Endothelial cell of hepatic sinusoid (primary cell): ENCODE results near the gene RNMT.
"Not testable (repeated sequence)": the region's sequence is repeated elsewhere in the genome, so short reads cannot be mapped to it uniquely, and the experiment has no call there.

Experiments used
- in situ Hi-C: cut with HindIII; loops from 2 replicates; pipeline ENCODE4 v1.10.0; 2017; ENCODE audit warnings: low sequenced_read_pairs

Gene RNMT

DNA sequence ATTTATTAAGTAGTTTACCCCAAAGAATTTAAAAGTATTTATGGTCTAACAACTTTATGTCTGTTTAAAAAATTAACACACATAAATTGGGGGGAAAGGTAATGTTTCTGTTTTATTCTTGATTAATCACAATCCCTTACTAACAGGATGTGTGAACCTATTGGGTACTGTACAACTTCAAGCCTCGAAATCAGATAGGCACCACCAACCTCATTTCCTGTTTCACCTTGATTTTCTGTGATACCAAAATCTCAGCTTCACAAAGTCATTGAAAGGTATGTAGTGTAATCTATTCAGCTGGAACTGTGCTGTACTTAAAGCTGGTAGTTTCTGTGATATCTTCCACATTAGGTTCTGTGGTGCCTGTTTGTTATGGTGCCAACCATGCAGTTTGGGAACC lies 4.0 kb downstream of the RNMT start:
- in situ Hi-C loops: no loop called here

GRCh38 chr18:13735681-13736080 lies 9.2 kb downstream of the RNMT start:
- in situ Hi-C loops: no loop called here

GRCh38 chr18:13745696-13746095 lies 19.2 kb downstream of the RNMT start:
- in situ Hi-C loops: no loop called here

GRCh38 chr18:13746633-13747032 lies 20.2 kb downstream of the RNMT start:
- in situ Hi-C loops: no loop called here

DNA sequence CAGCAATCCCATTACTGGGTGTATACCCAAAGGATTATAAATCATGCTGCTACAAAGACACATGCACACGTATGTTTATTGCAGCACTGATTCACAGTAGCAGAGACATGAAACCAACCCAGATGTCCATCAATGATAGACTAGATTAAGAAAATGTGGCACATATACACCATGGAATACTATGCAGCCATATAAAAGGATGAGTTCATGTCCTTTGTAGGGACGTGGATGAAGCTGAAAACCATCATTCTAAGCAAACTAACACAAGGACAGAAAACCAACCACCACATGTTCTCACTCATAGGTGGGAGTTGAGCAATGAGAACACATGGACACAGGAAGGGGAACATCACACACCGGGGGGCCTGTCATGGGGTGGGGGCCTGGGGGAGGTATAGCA lies 25.1 kb downstream of the RNMT start:
- in situ Hi-C loops: not testable (repeated sequence)

DNA sequence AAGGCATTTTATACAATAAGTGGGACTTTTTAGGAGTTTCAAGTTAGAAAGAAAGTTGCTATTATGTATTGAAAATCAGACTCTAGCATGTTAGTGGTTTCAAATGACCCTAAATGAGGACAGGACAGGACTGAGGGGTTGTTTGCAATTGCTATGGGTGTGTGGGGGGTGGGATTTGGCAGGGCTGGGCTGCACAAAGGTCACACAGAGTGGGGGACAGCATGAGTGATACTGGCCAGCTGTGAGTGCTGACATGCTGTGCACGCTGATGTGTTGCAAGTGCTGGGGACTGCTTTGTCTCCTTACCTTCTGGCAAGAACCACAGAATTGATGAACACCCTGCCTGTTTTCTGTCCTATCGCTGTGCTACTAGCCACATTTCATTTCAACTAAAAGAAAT lies 29.8 kb downstream of the RNMT start:
- in situ Hi-C loops: no loop called here

DNA sequence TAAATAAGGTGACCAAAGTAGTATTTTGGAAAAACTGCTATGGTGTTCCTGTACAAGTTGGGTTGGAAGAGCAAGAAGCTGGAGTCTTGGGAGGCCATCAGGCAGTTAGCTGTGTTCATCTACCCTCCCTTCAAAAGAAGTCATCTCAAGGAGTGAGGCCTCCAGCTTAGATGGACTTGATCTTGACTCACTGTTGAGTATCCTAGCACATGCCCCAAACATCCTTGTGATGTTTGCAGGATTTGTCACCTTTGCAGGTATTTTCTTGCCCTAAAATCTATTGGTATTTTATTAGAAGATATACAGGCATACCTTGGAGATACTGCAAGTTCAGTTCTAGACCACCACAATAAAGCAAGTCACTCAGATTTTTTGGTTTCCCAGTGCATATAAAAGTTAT lies 30.2 kb downstream of the RNMT start:
- in situ Hi-C loops: no loop called here

- in situ Hi-C loops: no loop called here
Measured at GRCh38 chr18:13758622-13759021, 32.1 kb downstream of the RNMT start.

GRCh38 chr18:13760047-13760446 lies 33.6 kb downstream of the RNMT start:
- in situ Hi-C loops: no loop called here

DNA sequence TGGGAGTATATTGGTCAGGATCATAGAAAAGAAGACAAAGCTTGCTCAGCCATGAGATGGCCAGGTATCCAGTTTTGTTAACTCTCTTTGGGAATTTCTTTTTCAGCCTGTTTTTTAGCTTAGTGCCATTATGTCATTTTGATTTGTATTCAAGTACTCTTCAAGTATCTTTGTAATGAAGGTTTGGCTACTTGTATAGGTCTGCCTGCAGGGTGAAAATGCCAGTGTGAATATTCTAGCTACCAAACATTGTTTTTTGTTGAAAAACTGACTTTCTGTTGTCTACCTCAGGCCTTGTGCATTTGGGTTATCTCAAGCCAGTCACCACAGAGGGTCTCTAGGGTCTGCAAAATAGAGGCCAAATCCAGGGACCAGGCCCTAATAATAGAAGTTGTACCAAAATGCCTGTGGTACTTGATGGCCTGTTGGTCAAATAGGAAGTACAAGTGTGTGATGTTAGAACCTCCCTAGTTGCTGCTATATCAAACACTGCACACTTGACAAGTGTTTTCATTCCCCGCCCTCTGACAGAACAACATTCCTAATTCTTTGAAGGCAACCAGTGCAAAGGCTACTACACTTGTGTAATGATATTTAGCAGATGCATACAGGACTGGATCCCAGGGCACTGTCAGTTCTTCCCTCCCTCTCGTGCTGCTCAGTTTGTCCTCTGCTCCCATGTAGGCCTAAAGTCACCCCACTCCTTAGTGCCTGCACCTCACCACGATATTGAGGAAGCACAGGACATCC lies 36.4 kb downstream of the RNMT start:
- in situ Hi-C loops: no loop called here

DNA sequence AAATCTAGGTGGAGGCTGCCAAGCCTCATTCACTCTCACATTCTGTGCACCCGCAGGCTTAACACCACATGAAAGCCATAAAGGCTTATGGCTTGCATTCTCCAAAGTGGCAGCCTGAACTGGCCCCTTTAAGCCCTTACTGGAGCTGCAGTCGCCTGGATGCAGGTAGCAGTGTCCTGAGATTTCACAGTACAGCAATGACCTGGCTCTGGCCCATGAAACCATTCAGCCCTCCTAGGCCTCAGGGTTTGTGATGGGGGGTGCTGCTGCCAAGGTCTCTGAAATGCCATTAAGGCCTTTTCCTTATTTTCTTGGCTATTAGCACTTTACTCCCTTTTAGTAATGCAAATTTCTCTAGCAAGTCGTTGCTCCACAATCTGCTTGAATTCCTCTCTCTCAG lies 48.6 kb downstream of the RNMT start:
- in situ Hi-C loops: no loop called here

DNA sequence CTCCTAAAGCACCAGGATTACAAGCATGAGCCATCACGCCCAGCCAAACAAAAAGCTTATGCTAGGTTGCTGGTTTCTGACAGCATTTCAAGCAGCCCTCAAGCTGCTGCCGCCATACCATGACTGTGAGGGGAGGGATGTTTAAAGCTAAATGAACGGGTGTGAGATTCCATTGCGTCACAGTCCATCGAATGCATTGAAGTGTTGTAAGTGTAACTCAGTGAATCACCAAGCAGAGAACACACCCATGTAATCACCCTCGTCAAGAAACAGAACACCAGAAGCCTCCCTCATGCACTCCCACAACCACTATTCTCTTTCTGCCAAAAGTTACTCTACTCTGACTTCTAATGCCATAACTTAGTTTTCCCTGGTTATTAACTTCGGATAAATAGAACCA lies 64.7 kb downstream of the RNMT start:
- in situ Hi-C loops: no loop called here

GRCh38 chr18:13793819-13794218 lies 67.3 kb downstream of the RNMT start:
- in situ Hi-C loops: no loop called here

DNA sequence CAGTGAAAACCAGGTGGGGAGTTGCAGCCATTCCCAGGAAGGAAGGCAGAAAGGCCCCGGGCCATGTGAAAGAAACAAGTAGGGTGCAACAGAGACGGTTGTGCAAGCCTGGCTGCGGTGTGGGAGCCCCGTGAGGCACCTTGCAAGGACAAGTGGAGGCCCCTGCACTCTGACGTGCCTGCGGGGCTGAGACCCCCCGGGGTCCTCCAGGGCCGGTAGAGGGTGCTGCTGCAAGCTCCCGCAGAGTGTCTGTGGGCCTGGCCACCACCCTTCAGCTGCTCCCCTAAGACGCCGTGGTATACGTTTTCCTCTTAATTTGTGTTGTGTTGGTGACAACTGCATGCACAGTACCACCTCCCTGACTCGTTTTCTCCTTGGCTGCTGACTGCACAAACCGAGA lies 70.0 kb downstream of the RNMT start:
- in situ Hi-C loops: no loop called here

DNA sequence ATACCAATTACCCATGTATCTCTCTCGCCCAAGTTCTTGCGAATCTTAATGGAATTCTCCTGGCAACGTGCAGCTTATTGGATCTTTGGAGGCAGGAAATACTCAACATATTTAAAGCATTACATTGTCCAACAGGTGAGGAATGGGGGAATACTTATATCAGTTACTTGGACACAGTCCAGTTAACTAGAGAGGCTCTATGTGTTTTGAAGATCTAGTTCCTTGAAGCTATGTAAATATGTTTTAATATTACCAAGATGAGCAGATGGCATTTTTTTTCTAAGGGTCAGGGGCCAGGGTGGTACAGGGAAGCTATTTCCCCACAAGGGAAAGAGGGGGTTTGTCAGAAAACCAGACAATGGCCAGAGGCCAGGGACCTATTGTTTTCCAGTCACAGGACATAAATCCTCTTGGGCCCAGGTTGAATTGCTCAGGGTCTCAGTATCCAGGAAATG lies 70.7 kb downstream of the RNMT start:
- in situ Hi-C loops: no loop called here

DNA sequence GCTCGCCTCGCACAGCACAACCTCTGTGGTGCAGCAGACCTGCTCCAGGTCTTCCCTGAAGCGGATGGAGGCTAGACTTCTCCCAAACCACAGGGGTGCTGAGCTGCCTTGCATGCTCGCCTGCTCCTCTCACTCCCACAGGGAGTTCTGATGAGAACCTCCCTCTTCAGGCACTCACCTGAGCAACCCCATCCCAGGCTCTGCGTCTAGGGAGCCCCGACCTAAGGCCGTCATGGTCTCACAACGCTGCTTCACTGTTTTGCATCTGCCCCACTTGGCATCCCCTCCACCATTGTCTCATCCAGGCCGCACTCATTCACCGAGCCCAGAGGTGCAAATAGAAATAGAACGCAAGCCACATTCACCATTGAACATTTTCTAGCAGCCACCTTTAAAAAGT lies 72.9 kb downstream of the RNMT start:
- in situ Hi-C loops: no loop called here

GRCh38 chr18:13800505-13801259 lies 74.2 kb downstream of the RNMT start:
- in situ Hi-C loops: no loop called here

DNA sequence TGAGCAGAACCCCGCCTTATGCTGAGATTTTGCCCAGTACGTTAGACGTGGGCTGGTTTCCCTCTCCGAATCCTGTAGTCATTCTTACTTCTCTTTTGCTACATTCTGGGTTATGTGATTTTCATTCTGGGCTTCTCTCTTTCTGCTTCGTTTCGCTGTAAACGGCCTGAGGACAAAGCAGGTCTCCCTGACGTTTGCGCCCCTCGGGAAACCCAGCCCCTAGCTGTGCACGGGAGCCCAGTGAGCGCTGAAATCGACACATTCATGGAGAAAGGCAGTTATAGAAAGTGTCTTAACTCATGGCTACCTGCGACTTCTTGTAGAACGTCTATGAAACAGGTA lies 74.8 kb downstream of the RNMT start:
- in situ Hi-C loops: no loop called here

- in situ Hi-C loops: no loop called here
Measured at GRCh38 chr18:13804305-13804704, 77.8 kb downstream of the RNMT start.

- in situ Hi-C loops: no loop called here
Measured at GRCh38 chr18:13808294-13809042, 82.0 kb downstream of the RNMT start.

- in situ Hi-C loops: no loop called here
Measured at GRCh38 chr18:13809043-13809430, 82.6 kb downstream of the RNMT start.
